Measurements from ENCODE around the gene TSPAN11.

TSPAN11 gene

DNA sequence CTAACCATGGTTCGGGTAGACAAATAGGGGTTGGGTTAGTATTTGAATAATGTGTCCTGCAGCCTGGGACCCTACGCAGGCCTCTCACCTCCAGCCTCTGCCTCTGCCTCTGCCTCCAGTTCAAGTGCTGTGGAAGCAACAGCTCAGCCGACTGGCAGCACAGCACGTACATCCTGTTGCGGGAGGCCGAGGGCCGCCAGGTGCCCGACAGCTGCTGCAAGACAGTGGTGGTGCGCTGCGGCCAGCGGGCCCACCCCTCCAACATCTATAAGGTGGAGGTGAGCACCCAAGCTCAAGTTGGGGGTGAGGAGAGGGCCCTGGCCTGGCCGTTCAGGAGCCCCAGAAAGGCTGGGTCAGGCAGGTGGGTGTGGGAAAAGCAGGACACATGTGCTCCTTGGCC lies 55.9 kb downstream of the TSPAN11 start:
- no peak for DNase-seq

DNA sequence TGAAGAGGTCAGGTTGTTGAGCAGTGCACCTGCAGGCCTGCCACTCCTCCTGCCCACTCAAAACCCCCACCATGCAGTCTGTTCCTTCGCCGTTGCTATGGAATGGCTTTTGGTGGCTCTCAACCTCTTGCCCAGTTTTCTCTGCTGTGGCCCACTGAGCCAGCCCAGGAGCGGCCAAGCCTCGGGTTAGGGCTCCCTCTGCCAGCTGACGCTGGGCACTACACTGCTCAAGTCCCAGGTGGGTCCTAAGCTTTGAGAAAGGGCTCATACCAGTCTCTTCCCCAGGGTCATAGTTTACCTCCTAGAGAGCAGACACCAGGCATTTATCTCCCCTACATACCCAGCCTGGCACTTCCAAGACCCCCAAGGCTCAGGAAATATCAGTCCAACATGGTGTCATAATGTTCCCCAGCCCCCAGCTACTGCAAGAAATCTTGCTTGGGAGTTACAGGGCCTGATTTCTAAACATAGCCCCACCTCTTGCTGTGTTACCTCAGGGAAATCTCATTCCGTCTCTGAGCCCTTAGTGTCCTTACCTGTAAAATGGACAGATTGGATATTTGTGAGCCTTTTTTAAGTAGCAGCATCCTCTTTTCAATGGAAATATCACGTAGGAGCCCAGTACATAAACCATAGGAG lies 59.4 kb downstream of the TSPAN11 start:
- peak; percentile 8 for DNase-seq

DNA sequence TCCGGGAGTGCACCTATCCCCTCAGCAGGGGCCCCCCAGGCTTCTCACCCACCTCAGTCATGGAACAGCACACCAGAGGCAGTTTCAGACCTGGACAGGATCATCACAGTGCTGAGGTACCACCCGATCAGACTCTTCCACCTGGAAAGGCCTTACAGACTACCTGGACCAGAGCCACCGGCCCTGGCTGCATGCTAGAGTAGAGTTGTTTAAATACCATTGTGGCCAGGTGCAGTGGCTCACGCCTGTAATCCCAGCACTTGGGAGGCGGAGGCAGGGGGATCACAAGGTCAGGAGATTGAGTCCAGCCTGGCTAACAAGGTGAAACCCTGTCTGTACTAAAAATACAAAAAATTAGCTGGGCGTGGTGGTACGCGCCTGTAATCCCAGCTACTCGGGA lies 61.5 kb downstream of the TSPAN11 start:
- DNase-seq: no peak

DNA sequence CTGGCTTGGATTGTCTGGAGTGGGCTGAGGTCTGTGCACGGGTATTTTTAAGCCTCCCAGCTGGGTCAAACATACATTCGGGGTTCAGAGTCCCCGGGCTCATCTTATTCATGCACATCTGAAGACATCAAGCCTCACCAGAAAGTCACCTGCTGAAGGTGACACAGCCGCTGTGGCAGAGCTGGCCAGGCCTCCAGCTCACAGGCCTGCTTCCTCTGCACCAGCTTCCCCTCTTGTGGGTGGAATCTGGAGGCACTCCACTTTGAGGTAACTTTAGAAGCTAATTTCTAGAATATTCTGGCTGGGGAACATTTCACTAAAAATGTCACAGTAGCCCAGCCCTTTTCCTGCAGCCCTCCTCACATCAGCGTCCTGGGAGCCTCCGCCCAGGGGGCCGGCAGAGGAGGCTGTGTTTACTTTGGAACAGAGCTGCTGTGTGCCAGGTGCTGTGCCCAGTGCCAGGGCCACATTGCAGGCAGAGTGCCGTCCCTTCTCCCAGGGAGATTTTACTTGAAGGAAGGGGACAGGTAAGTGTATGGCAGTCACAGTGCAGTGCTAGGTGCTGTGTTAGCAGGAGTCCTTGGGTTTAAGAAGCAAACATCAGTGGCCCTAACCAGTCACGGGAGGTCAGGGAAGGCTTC lies 62.2 kb downstream of the TSPAN11 start:
- no peak for DNase-seq

DNA sequence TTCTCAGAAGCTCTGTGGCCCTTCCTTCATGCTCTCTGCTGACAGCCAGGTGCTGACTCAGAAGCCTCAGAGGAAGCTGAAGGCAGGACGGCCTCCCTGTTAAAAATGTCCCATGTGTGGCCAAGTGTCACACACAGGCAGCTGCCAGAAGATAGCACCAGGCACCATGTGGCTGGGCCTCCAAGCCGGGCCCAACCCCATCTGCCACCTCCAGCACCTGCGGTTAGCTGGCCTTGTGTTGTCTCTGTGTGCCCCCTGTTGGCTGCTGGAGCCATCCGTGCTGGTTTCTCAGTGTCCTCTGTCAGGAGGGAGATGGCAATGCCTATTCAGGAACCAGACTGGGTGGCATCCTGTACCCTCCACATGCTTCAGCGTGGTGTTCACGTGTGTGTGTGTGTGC lies 63.2 kb downstream of the TSPAN11 start:
- no peak for DNase-seq

DNA sequence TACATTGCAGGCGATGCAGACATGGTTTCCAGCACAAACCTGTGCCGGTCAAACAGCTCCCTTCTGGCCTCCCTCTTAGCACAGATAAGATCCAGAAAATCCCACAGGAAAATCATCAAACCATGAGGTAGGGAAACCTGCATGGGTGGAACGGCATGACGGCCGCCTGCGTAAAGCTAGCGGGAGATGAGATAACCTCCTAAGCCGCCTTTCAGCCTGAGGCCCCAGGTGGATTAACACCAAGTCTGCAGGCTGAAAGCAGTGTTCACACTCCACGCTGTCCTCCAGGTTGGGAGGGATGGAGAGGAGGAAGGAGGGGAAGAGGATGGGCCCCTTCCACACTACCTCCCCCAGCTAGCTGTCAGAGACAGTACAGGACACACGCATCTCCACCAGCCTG lies 63.8 kb downstream of the TSPAN11 start:
- no peak for DNase-seq

DNA sequence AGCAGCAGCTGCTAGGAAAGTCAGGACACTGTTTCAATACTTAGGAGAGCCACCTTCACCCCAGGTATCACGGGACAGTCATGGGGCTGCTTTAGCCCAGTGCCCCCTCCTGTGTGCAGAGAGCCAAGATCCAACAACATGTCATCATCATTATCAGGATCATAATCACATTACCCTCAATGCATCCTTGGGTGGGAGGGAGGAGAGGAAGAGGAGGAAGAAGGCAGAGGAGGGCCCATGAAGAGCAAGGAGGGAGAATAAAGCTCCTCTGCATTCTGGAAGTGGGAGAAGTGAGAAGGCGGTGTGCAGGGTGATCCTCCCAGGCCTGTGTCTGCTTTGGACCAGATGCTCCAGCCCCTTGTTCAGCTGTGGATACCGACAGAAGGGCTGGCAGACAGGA lies 64.2 kb downstream of the TSPAN11 start:
- DNase-seq: no peak

DNA sequence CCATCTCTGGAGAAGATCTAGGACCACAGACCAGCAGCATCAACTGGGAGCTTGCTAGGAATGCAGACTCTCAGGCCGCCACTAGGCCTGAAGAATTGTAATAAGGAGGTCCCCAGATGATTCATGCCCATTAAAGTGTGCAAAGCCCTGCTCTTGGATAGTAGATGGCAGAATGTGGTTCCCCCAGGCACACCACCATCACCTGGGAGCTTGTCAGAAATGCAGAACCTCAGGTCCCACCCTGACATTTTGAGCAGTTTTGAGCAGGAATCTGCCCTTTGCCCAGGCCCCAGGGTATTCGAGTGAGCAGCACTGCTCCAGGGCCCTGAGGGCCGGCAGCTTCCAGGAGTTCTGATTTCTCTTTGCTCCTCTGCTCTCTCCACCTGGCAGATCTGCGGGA lies 64.9 kb downstream of the TSPAN11 start:
- no peak for DNase-seq

DNA sequence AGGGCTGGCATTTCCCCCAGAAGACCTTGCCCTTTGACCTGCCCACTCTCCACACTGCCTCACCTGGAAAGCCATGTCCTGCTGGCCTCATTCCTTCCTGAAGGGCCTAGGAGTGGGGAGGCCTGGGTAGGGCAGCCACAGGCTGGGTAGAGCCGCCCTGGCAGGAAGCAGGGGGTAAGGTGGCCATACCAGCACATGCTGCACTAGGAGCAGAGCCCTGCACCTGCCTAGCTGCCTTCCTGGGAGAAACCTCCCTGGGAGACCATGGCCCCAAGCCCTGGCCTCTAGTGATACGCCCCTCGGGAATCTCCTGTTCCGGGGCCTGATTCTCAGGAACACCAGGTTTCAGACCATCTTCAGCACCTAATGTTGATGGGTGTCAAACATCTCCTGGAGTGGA lies 65.8 kb downstream of the TSPAN11 start:
- no peak for DNase-seq

DNA sequence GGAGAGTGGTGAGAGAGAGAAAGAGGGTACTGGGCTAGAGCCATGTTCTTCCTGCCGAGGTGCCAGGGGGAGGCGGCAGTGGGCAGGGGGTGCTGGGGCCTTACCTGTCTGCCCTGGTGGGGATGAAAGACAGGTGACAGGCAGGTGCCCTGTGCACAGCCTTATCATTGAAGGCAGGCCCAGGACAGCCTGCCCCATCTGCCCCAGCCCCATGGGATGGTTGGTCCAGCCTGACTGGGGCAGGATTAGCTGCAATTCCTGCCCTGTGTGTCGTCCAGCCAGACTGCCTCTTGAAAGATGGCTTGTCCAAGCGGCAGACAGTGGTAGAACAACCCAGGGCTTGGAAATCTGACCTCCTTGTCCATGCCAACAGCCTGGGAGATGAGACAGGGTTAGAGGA lies 67.2 kb downstream of the TSPAN11 start:
- no peak for DNase-seq

DNA sequence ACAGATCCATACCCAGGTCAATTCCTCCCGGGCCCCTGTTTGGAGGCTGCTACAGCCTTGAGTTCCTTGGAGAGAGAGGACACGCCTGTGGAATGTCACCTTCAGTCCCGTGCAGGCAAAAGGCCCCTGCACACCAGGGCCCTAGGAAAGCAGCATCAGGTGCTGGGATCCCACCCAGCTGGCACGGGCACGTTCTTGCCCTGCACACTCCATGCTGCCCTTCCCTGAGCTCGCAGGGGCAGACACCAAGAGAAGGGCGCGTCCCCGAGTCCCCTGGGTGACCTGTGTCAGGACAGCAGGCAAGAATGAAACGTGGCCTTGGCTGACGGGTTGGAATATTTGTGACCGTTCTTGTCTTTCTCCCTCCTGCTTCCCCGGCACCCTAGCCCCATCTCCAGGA lies 67.7 kb downstream of the TSPAN11 start:
- no peak for DNase-seq

DNA sequence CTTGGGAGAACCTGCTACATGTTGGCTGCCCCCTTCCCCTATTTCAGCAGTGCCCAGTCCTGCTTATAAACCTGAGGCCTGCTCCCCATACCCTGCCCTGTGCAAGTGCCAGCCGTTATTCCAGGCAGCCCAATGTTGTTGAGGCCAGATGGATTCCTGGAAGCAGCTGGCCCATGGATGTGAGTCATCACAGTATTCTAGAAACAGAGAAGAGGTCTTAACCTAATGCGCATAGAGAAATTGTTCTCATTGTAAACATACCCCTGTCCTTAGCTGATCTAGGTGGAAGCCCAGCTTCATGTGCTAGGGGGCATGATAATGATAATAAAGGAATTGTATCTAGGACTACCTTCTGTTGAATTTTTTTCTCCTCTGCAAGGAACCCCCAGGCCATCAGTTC lies 69.7 kb downstream of the TSPAN11 start:
- peak; percentile 55 for DNase-seq

DNA sequence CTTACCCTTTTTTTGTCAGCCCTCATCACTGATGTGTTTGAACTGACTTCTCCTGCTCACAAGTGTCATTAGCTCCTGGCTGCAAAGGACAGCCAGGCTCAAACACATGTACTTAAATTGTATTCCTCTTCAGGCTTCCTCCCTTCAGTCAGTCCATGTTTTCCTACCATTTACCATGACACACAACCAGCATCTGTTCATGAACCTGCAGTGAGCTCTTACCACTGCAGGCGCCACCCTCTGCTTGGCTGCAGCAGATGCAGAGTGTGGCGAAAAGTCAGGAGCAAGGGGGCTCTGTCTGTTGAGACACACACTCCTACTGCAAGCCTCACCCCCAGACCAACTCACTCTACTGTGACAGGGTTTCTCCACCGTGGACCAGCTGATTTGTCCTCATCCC lies 70.2 kb downstream of the TSPAN11 start:
- DNase-seq: no peak

DNA sequence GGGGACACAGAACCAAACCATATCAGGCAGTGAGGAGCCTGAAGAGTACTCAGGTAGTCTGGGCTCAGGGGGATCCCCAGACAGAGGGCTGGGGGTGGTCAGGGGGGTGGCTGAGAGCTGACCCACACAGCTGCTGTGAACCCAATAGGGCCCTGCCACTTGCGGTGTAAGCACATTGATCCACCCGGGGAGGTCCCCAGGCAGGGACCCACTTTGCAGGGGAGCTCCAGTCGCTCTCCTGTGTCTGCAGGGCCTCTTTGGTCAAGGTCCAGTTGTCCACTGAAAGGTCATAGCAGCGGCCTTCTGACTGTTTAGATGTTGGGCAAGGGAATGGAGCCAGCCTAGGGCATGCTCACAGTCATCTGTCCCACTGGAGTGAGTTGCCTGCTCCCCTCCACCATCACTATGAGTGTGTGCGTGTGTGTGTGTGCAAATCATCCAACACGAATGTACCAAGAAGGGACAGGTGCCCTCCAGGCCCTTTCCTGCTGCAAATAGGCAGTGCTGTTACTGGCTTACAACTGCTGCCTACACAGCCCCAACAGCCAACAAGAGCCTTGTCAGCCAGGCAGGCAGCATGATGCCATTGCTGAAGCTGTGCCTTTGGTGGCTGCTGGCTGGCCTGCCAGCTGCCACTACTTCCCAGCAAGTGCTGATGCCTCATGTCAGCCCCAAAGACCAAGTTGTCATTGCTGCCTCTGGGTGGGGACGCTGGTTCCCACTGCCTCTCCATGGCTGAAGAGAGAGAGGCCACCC lies 71.3 kb downstream of the TSPAN11 start:
- DNase-seq: no peak

DNA sequence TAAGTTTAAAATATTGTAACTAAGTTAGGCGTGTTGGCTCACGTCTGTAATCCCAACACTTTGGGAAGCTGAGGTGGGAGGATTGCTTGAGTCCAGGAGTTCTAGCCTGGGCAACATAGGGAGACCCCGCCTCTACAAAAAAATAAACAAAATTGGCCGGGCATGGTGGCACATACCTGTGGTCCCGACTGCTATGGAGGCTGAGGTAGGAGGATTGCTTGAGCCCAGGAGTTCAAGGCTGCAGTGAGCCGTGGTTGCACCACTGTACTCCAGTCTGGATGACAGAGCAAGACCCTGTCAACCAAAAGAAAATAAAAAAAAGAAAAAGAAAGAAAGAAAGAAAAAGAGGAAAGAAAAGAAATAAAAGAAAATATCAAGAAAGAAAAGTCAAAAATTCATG lies 72.5 kb downstream of the TSPAN11 start:
- DNase-seq: no peak

DNA sequence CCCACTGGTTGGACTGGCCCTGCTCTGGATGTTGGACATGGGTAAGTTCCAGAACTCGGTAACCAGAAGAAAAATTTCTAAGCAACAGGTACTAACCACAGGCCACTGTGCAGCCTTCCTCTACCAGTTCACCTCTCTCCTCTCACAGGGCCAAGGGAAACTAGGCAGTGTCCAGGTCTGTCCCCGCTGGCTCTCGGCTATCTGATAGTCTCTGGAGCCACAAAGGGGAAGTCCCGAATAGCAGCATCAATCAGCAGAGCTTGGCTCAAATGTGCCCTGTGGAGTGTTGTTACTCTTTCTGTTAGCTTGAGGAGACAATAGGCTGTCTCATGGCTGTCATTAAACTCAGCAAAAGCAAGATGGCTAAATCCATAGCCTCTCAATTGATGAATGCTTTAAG lies 73.2 kb downstream of the TSPAN11 start:
- no peak for DNase-seq

DNA sequence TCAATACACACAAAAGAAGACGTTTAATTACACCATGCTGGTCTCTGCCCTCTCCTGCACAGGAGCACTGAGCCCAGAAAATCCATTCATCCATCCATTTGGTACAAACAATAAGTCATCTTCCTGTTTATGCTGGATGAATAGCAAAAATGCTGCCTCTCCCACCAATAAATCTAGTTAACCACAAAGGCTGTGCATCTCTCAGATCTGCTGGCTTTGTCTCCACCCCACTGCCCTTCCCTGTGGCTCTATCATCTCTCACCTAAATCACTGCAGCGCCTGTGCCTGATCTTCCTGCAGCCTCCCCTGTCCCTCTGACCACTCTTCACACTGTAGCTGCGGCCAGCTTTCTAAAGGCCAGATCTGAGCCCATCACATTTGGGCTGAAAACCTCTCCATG lies 74.2 kb downstream of the TSPAN11 start:
- DNase-seq: peak; percentile 80

DNA sequence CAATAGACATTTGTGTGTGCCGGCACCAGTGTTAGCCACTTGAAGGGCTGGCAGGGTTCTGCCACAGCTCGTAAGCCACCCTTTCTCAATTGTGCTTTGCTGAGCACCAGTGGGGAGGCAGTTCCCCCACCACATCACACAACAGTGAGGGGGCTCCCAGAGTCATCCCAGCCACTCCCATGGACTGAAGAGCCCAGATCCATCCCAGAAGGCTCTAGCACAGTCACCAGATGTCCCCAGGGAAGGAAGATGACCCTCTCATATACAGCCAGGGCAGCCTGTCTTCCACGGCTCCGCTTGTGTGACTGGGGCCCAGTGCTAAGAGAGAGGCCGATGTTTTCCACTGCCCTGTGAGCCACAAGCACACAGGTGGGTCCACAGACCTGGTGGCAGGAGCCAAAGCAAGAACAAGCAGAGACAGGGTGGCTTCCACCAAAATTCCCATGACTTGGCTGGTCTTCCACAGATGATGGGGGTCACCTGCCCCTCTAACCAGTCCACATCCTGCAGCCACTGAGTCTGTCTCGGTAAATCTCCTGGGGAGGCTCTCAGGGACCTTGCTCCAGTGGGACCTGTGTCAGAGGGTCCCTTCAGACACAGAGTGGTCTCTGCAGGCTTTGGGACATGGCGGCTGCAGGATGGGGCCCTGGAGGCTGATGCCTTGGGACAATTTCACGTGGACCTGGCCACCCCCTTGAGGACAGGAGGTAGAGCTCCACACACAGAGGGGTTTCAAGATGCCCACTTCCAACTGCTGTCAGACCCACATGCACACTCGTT lies 75.2 kb downstream of the TSPAN11 start:
- DNase-seq: no peak

DNA sequence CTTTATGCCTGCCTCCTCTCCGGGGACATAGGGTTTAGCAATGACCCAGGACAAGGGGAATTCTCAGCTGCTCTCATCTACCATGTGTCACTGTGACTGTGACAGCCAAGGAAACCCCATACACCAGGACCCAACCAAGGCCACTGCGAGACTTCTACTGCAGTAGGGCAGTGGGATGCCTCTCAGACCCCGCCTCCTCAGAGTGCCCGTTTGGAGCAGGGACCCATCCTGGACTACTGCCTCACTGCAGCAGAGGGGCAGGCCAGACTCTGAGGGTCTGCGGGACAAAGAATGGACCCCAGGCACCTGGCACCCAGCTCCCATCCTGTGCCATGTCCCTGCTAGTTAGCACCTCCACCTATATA lies 75.8 kb downstream of the TSPAN11 start:
- DNase-seq: no peak

DNA sequence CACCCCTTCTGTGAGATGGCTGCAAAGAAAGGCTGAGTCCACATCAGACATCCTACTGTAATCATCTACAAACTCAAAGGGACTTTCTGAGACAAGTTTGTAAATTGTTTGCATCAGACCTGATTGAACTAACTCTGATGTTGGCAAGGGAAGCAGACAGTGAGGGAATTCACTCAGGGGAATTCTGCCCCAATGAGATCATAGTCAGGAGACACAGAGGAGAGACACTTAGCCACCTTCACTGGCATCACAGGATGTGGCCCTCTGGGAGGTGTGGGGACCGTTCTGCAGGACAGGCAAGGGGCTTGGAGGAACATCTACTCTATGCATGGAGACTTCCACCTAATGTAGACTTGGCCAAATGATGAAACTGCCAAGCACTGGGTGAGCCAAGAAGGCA lies 76.5 kb downstream of the TSPAN11 start:
- DNase-seq: peak; percentile 15

DNA sequence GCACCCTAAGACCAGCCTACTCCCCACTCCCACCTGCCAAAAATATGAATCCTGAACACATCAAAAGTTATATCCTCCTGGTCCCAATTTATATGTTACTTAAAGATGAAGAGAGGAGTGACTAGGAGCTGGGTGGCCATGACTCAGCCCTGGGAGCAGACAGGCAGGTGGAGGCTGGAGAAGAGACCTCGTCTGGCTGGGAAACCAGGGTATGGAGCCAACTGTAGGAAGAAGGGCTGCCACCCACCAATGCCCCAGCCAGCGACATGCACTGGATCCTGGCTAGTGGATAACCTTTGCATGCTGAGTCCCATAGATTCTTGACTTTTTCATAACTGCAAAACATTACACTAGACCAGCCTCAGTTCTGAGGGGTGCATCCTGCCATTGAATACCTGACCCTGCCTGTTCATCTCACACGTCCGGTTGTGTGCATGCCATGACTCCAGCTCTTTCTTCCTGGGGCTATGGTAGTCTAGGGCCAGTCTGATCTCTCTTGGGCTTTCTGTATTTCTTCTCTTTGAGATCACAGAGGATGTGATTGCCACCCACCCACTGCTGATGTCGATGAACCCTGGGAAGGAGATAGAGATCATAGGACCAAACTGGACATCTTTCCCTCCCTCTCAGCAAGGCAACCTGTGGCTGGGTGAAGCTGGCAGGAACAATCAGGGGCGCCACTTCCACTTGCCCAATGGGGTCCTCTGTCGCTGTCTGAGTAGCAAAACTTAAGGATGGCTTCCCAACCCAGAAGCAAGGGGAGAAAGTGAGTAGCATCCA lies 77.5 kb downstream of the TSPAN11 start:
- DNase-seq: no peak

DNA sequence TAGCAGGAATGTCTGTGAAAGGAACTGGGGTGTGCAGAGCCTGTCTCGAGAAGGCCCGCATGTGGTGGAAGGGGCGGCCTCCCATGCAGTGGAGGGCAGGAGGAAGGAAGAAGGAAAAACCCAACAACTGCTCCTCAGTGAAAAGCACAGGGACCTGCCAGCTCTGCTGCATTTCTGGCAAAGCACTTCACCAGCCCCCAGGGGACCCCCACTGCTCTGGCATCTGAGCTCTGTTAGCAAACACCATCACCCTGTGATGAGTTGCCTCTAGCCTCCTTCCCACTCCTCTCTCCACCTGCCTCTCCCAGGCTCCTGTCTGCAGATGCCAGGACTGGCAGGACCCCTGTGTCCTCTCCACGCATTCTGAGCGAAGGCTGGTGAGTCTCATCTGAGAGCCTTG lies 78.1 kb downstream of the TSPAN11 start:
- DNase-seq: no peak
